ENCODE results near the gene TREML2. TPM values are rescaled to one million over a fixed set of nuclear protein-coding genes. Genes with fewer than 3 reads are reported as not detected.
"Not testable (repeated sequence)": the region's sequence is repeated elsewhere in the genome, so short reads cannot be mapped to it uniquely, and the experiment has no call there.

The TREML2 gene
- polyA plus RNA-seq (ENCODE audit: insufficient read length in 3 of 3): under 1 TPM; 0.09 to 0.16 (median 0.11) TPM
- long read RNA-seq, donor 1: 0 reads
- long read RNA-seq, donor 2: 0 reads
- long read RNA-seq, donor 3: 0 reads
- long read RNA-seq, donor 4: 0 reads
- long read RNA-seq, donor 5: 0 reads
- long read RNA-seq, donor 6: 0 reads
- long read RNA-seq, donor 7: 0 reads
- long read RNA-seq, donor 8: 0 reads
- long read RNA-seq, donor 9: 0 reads
- long read RNA-seq, donor 10: 0 reads
- long read RNA-seq, donor 11: 0 reads
- long read RNA-seq, donor 12: 0 reads
- long read RNA-seq, donor 13: 0 reads
- long read RNA-seq, donor 14: 0 reads
- long read RNA-seq, donor 15: 0 reads
- long read RNA-seq, donor 16: 0 reads

- no peak for DNase-seq
These were observed at the start of gene TREML2 for GRCh38 chr6:41200901-41201763. Gene TREML2 (minus strand): TSS chr6:41201149. CDS start chr6:41201008, 141 bp downstream.

GRCh38 chr6:41247882-41248705 lies 47.1 kb upstream of the TREML2 start:
- DNase-seq: no peak

GRCh38 chr6:41247288-41247865 lies 46.4 kb upstream of the TREML2 start:
- DNase-seq: no peak

- not testable (repeated sequence) for DNase-seq
These were observed 45.6 kb upstream of the TREML2 start for GRCh38 chr6:41246529-41246928.

GRCh38 chr6:41239467-41240159 lies 38.7 kb upstream of the TREML2 start:
- DNase-seq: no peak

- no peak for DNase-seq
These were observed 36.2 kb upstream of the TREML2 start for GRCh38 chr6:41237128-41237527.

- no peak for DNase-seq
These were observed 35.3 kb upstream of the TREML2 start for GRCh38 chr6:41236276-41236675.

- no peak for DNase-seq
These were observed 31.7 kb upstream of the TREML2 start for GRCh38 chr6:41232667-41233066.

- DNase-seq: no peak
These were observed 30.3 kb upstream of the TREML2 start for GRCh38 chr6:41231246-41231645.

GRCh38 chr6:41229721-41230120 lies 28.8 kb upstream of the TREML2 start:
- no peak for DNase-seq

- no peak for DNase-seq
These were observed 27.7 kb upstream of the TREML2 start for GRCh38 chr6:41228616-41229015.

- no peak for DNase-seq
These were observed 27.1 kb upstream of the TREML2 start, which contains the start of gene TREML4 for GRCh38 chr6:41228096-41228495. Gene TREML4 (plus strand): TSS chr6:41228349. CDS start chr6:41228428, 79 bp downstream.

- peak; percentile 45 for DNase-seq
These were observed 25.8 kb upstream of the TREML2 start for GRCh38 chr6:41226752-41227151.

- DNase-seq: no peak
These were observed 23.9 kb upstream of the TREML2 start for GRCh38 chr6:41224800-41225199.

GRCh38 chr6:41222513-41222912 lies 21.6 kb upstream of the TREML2 start:
- DNase-seq: no peak

- no peak for DNase-seq
These were observed 21.1 kb upstream of the TREML2 start for GRCh38 chr6:41222045-41222444.

GRCh38 chr6:41216616-41217015 lies 15.7 kb upstream of the TREML2 start:
- DNase-seq: no peak

- DNase-seq: no peak
These were observed 14.8 kb upstream of the TREML2 start for GRCh38 chr6:41215777-41216176.

GRCh38 chr6:41214559-41215238 lies 13.8 kb upstream of the TREML2 start:
- no peak for DNase-seq

GRCh38 chr6:41209547-41210320 lies 8.8 kb upstream of the TREML2 start:
- no peak for DNase-seq
